HepG2 (cell line): ENCODE data around the gene KRT71. TPM values are rescaled to one million over a fixed set of nuclear protein-coding genes. Genes with fewer than 3 reads are reported as not detected.

Source experiments
- ATAC-seq: fragments of 200-7000 bp; cut with Tn5 transposase; 3 replicates; pipeline ENCODE4 v1.9.1; 2020; ENCODE audit warnings: mild to moderate bottlenecking, moderate library complexity
- BruUV-seq: library from RNA; stranded (reverse); fragments of 400-500 nt; replicated peaks from 2 replicates; lab custom pipeline; 2021; lab: Mats Ljungman, UMichigan
- CTCF ChIA-PET: fragments of 300-600 bp; formaldehyde crosslinking; extraction: SDS; loops from one replicate; lab custom pipeline; 2021; ENCODE audit warnings: low total read pairs, inconsistent platforms, low intra/inter-chr PET ratio; lab: Yijun Ruan, JAX
- POLR2A ChIA-PET: fragments of 350-600 bp; sonication (Branson Sonifier 250); formaldehyde crosslinking; loops from one replicate; lab custom pipeline; 2020; ENCODE audit warnings: antibody characterized with exemption, inconsistent platforms; lab: Yijun Ruan, JAX
- DNase-seq: peaks from one replicate; pipeline ENCODE4 v3.0.0-alpha.2; 2015; ENCODE audit warnings: low spot score
- FAIRE-seq: peaks from 3 replicates; lab custom pipeline; 2011; peaks lifted over from hg19 to GRCh38; lab: Jason Lieb, UNC
- H2AFZ ChIP-seq: one replicate; pipeline ENCODE4 v1.6.1; 2011; ENCODE audit warnings: low read length, inconsistent platforms
- H3K27ac ChIP-seq: fragments of 300-600 bp; 3 replicates; pipeline ENCODE4 v1.8.0; 2011; ENCODE audit warnings: mixed run types, mild to moderate bottlenecking, mixed read lengths, low read length, inconsistent platforms; ENCODE audit not compliant: insufficient read depth; ENCODE audit errors: extremely low read length
- H3K27me3 ChIP-seq, 2 experiments: fragments of 200-600 bp in 1 of 2; 2 replicates in 1 of 2; 3 replicates in 1 of 2; pipeline versions ENCODE4 v1.6.0 to v1.8.0; 2011; ENCODE audit warnings: low read length in 2 of 2, mild to moderate bottlenecking in 2 of 2, moderate library complexity in 2 of 2, inconsistent platforms in 1 of 2; ENCODE audit not compliant: insufficient read depth in 2 of 2, control insufficient read depth in 1 of 2
- H3K36me3 ChIP-seq, 2 experiments: fragments of 200-600 bp in 1 of 2; replicated peaks in 1 of 2; 2 replicates in 1 of 2; 3 replicates in 1 of 2; pipeline versions ENCODE4 v1.5.1 to v1.8.0; 2011; ENCODE audit warnings: low read length in 2 of 2, inconsistent platforms in 1 of 2; ENCODE audit not compliant: insufficient read depth in 2 of 2, control insufficient read depth in 1 of 2
- H3K4me1 ChIP-seq: 2 replicates; pipeline ENCODE4 v1.5.1; 2012; ENCODE audit warnings: low read length, inconsistent platforms; ENCODE audit not compliant: insufficient read depth
- H3K4me2 ChIP-seq: 2 replicates; pipeline ENCODE4 v1.6.0; 2011; ENCODE audit warnings: low read depth, low read length, inconsistent platforms
- H3K4me3 ChIP-seq, 3 experiments: fragments of 200-600 bp in 1 of 3; sonication (generic), shearing (Covaris generic) in 1 of 3; replicated peaks in 1 of 3; 2 replicates each; pipeline ENCODE4 v1.5.1; 2011 to 2016; ENCODE audit warnings: low read length in 3 of 3, inconsistent platforms in 2 of 3, low read depth in 2 of 3, mild to moderate bottlenecking in 2 of 3, control low read depth in 1 of 3, mixed read lengths in 1 of 3; ENCODE audit not compliant: insufficient read depth in 1 of 3
- H3K79me2 ChIP-seq: one replicate; pipeline ENCODE4 v1.6.1; 2011; ENCODE audit warnings: low read length, inconsistent platforms; ENCODE audit not compliant: insufficient read depth
- H3K9ac ChIP-seq: 2 replicates; pipeline ENCODE4 v1.6.0; 2011; ENCODE audit warnings: mild to moderate bottlenecking, low read depth, low read length, inconsistent platforms; ENCODE audit not compliant: insufficient read depth
- H3K9me3 ChIP-seq: 2 replicates; pipeline ENCODE4 v1.5.1; 2012; ENCODE audit warnings: mild to moderate bottlenecking, low read length
- H4K20me1 ChIP-seq: 2 replicates; pipeline ENCODE4 v1.6.0; 2011; ENCODE audit warnings: inconsistent platforms, mild to moderate bottlenecking, low read length, moderate library complexity; ENCODE audit not compliant: insufficient read depth
- ATF2 ChIP-seq: sonication (generic); formaldehyde crosslinking; IDR thresholded peaks from 2 replicates; pipeline ENCODE4 v1.4.0; 2020; ENCODE audit warnings: missing genetic modification reagents
- ATF5 ChIP-seq: sonication (generic); formaldehyde crosslinking; IDR thresholded peaks from 2 replicates; pipeline ENCODE4 v1.4.0; 2020; ENCODE audit warnings: mild to moderate bottlenecking, low read depth, missing genetic modification reagents
- GABPA ChIP-seq, 2 experiments: IDR thresholded peaks; 2 replicates each; pipeline ENCODE4 v1.6.1; 2011 to 2016; ENCODE audit warnings: low read depth in 2 of 2, low read length in 1 of 2, missing biosample characterization in 1 of 2, missing genetic modification characterization in 1 of 2
- HINFP ChIP-seq: sonication (generic); formaldehyde crosslinking; IDR thresholded peaks from 2 replicates; pipeline ENCODE4 v1.4.0; 2020; ENCODE audit warnings: low read depth, mild to moderate bottlenecking, missing genetic modification reagents
- HOXA5 ChIP-seq: sonication (generic); formaldehyde crosslinking; IDR thresholded peaks from 2 replicates; pipeline ENCODE4 v1.4.0; 2020; ENCODE audit warnings: missing genetic modification reagents
- MXI1 ChIP-seq: IDR thresholded peaks from 3 replicates; pipeline ENCODE4 v1.6.1; 2012; ENCODE audit warnings: low read depth, low read length, inconsistent platforms, borderline replicate concordance
- PAF1 ChIP-seq: IDR thresholded peaks from 2 replicates; pipeline ENCODE4 v1.6.1; 2016; ENCODE audit warnings: missing genetic modification reagents, missing compliant biosample characterization
- SALL1 ChIP-seq: sonication (generic); formaldehyde crosslinking; IDR thresholded peaks from 2 replicates; pipeline ENCODE4 v1.8.0; 2022; ENCODE audit warnings: mild to moderate bottlenecking, missing genetic modification reagents
- SSRP1 ChIP-seq: IDR thresholded peaks from 2 replicates; pipeline ENCODE4 v1.6.1; 2016; ENCODE audit warnings: control low read depth
- STAT5B ChIP-seq: sonication (generic); formaldehyde crosslinking; IDR thresholded peaks from 2 replicates; pipeline ENCODE4 v1.4.0; 2020; ENCODE audit warnings: missing genetic modification reagents
- THRA ChIP-seq: sonication (generic); formaldehyde crosslinking; IDR thresholded peaks from 2 replicates; pipeline ENCODE4 v1.4.0; 2020; ENCODE audit warnings: missing genetic modification reagents, borderline replicate concordance
- THYN1 ChIP-seq: sonication (generic); formaldehyde crosslinking; IDR thresholded peaks from 2 replicates; pipeline ENCODE4 v1.8.1; 2023; ENCODE audit warnings: low read depth, mild to moderate bottlenecking, moderate library complexity, missing genetic modification reagents, borderline replicate concordance
- ZFP36L2 ChIP-seq: sonication (generic); formaldehyde crosslinking; IDR thresholded peaks from 2 replicates; pipeline ENCODE4 v1.4.0; 2020; ENCODE audit warnings: missing genetic modification reagents
- ZNF256 ChIP-seq: sonication (generic); formaldehyde crosslinking; conservative IDR thresholded peaks from 2 replicates; pipeline ENCODE4 v1.4.0; 2020; ENCODE audit warnings: missing genetic modification reagents
- ZNF543 ChIP-seq: sonication (generic); formaldehyde crosslinking; IDR thresholded peaks from 2 replicates; pipeline ENCODE4 v1.4.0; 2020; ENCODE audit warnings: mild to moderate bottlenecking, missing genetic modification reagents
- ZNF639 ChIP-seq: conservative IDR thresholded peaks from 2 replicates; pipeline ENCODE4 v1.6.1; 2018; ENCODE audit warnings: missing genetic modification reagents
- ZNF674 ChIP-seq: sonication (generic); formaldehyde crosslinking; IDR thresholded peaks from 2 replicates; pipeline ENCODE4 v1.5.0; 2020; ENCODE audit warnings: low read depth, mild to moderate bottlenecking, missing genetic modification reagents
- ZNF749 ChIP-seq: sonication (generic); formaldehyde crosslinking; IDR thresholded peaks from 2 replicates; pipeline ENCODE4 v1.8.0; 2022; ENCODE audit warnings: mild to moderate bottlenecking, missing genetic modification reagents, moderate library complexity, borderline replicate concordance
- ZZZ3 ChIP-seq: sonication (generic); formaldehyde crosslinking; IDR thresholded peaks from 2 replicates; pipeline ENCODE4 v1.4.0; 2020; ENCODE audit warnings: missing genetic modification reagents, mild to moderate bottlenecking, borderline replicate concordance
- WGBS: methylation state at CpG from one replicate; pipeline ENCODE4 v1.1.6; 2017; ENCODE audit warnings: low lambda C conversion rate; 5-methylcytosine and 5-hydroxymethylcytosine counted together
- in situ Hi-C: cut with HindIII; loops from 2 replicates; pipeline ENCODE4 v1.10.0; 2017; ENCODE audit warnings: low pct_unique_long_range_greater_than_20kb; ENCODE audit not compliant: extremely low pct_ligation_motif_present
- intact Hi-C: fragments of 100-400 bp; cut with micrococcal nuclease; formaldehyde crosslinking; loops from one replicate; pipeline ENCODE4 v1.10.0; 2022; ENCODE audit not compliant: unreplicated experiment
- polyA plus RNA-seq, 8 experiments: library from polyadenylated mRNA; depleted of rRNA in 3 of 8; stranded (reverse) in 7 of 8; unstranded in 1 of 8; fragments of >200 nt; fragmentation: Illumina TruSeq in 4 of 8; extraction: Trizol in 4 of 8; gene quantifications; 2 replicates each; pipeline versions ENCODE4 v1.2.1 to v1.2.3, GENCODE V29; 2011 to 2016; ENCODE audit warnings: low read depth in 4 of 8, missing spikeins in 1 of 8, mixed read lengths in 1 of 8; ENCODE audit not compliant: insufficient read depth in 1 of 8
- total RNA-seq, 5 experiments: library from RNA; depleted of rRNA; stranded (reverse); fragments of >200 nt; fragmentation: Illumina TruSeq; extraction: Trizol; gene quantifications; 2 replicates each; pipeline ENCODE4 v1.2.3, GENCODE V29; 2016; ENCODE audit warnings: low read depth in 1 of 5

KRT71 gene
- total and polyA plus RNA-seq, 2 of the 13 experiments (the other 11 are each of a cell fraction or from before 2014, with no cell fraction given): not detected

GRCh38 chr12:52591521-52591920 lies 38.6 kb upstream of the KRT71 start (continued):
- TF ChIP-seq THYN1: no peak
- TF ChIP-seq ATF5: no peak
- no peak for TF ChIP-seq SSRP1 (CRISPR knock-in tag)

- peaks cover 5 to 18% of the 10 kb centered on the region in 2 experiments; a peak in 3 of 5 replicates for H3K27me3 ChIP-seq
- TF ChIP-seq PAF1 (CRISPR knock-in tag) (no peak), GABPA (IDR thresholded peaks at IDR 0.05; ENCODE audit: low read depth, low read length) (no peak), GABPA (CRISPR knock-in tag; IDR thresholded peaks at IDR 0.05; ENCODE audit: low read depth) (no peak), HINFP (CRISPR knock-in tag) (no peak), ZZZ3 (no peak), SALL1 (no peak), ZNF543 (CRISPR knock-in tag) (no peak), ZNF674 (CRISPR knock-in tag) (no peak), ZNF256 (CRISPR knock-in tag) (no peak), THRA (CRISPR knock-in tag) (no peak), ZNF639 (CRISPR knock-in tag) (no peak), ZNF749 (CRISPR knock-in tag) (no peak), ATF2 (no peak), MXI1 (no peak), ZFP36L2 (no peak), STAT5B (CRISPR knock-in tag) (no peak), HOXA5 (no peak)
These were observed 37.1 kb upstream of the KRT71 start for GRCh38 chr12:52590021-52590420.

More at GRCh38 chr12:52590021-52590420, 37.1 kb upstream of the KRT71 start:
- Histone ChIP-seq H3K9me3 (no peaks in the 10 kb centered on the region), H3K4me2 (no peak overlapping the region), H3K36me3 (no peaks in the 10 kb centered on the region), H3K27ac (no peak overlapping the region), H3K4me1 (no peaks in the 10 kb centered on the region), H2AFZ (no peak overlapping the region), H3K79me2 (no peaks in the 10 kb centered on the region), H4K20me1 (no peaks in the 10 kb centered on the region), H3K9ac (no peak overlapping the region), H3K4me3 (no peak overlapping the region)
- no peak for DNase-seq
- WGBS: 12% methylated on average over 5 of the region's 6 CpGs
- no peak for ATAC-seq
- ChIA-PET POLR2A (no interaction called here), CTCF (no interaction called here)
- in situ Hi-C loops: no loop called here
- no TSS peak for BruUV-seq
- intact Hi-C loops: no loop called here
- no peak for FAIRE-seq
